ENCODE data around the gene FAM131C.
"Not testable (repeated sequence)": the region's sequence is repeated elsewhere in the genome, so short reads cannot be mapped to it uniquely, and the experiment has no call there.

Gene FAM131C

GRCh38 chr1:16047791-16048475 lies 25.5 kb downstream of the FAM131C start:
- Mint-ChIP-seq H3K36me3 (ENCODE audit: insufficient read depth) (no peaks in the 10 kb centered on the region), H3K9me3 (no peaks in the 10 kb centered on the region), H3K4me1 (no peaks in the 10 kb centered on the region), H3K27ac (ENCODE audit: low read depth) (no peak overlapping the region), H3K4me3 (peak overlapping the region; percentile 20), H3K27me3 (peaks cover 70% of the 10 kb centered on the region)
- ATAC-seq (replicated peaks; ENCODE audit: extremely low read depth, poor library complexity, severe bottlenecking) (no peak), DNase-seq (ENCODE audit: low spot score in 2 of 2) (no peak)

GRCh38 chr1:16046842-16047241 lies 26.6 kb downstream of the FAM131C start:
- H3K9me3 Mint-ChIP-seq, result no peaks in the 10 kb centered on the region
- no peak overlapping the region for H3K27ac Mint-ChIP-seq (ENCODE audit: low read depth)
- no peak overlapping the region for H3K4me3 Mint-ChIP-seq
- DNase-seq (ENCODE audit: low spot score in 2 of 2), result no peak
- H3K27me3 Mint-ChIP-seq, result peaks cover 69% of the 10 kb centered on the region
- H3K36me3 Mint-ChIP-seq (ENCODE audit: insufficient read depth), result no peaks in the 10 kb centered on the region
- no peak for ATAC-seq (replicated peaks; ENCODE audit: extremely low read depth, poor library complexity, severe bottlenecking)
- no peaks in the 10 kb centered on the region for H3K4me1 Mint-ChIP-seq

- Mint-ChIP-seq H3K27ac (ENCODE audit: low read depth) (no peak overlapping the region), H3K4me1 (no peaks in the 10 kb centered on the region), H3K9me3 (no peaks in the 10 kb centered on the region), H3K27me3 (peaks cover 60% of the 10 kb centered on the region), H3K36me3 (ENCODE audit: insufficient read depth) (no peaks in the 10 kb centered on the region), H3K4me3 (no peak overlapping the region)
- ATAC-seq (replicated peaks; ENCODE audit: extremely low read depth, poor library complexity, severe bottlenecking), result no peak
- no peak for DNase-seq (ENCODE audit: low spot score in 2 of 2)
These were observed 29.5 kb downstream of the FAM131C start for GRCh38 chr1:16043950-16044349.

DNA sequence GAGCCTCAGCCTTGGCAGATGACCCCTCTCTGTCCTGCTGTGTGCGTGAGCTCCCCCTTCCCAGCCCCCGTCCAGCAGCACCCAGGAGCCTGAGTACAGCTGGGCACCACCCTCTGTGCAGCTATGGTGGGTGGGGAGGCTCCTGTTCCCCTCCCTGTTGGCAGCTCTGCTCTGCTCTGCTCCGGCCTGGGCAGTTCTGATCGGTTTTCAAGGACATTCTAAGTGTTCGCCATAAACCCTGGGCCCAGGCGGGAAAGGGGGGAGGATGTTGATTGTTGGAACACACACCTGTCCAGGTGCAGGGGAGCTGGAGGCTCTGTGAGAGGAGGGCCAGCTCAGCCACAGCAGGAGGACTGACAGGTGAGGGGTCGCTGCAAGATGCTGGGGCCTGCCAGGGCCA lies 29.9 kb downstream of the FAM131C start, which contains the start of gene CLCNKB:
TSS of gene CLCNKB (plus strand) at position 262 of the 400 bp plus-strand sequence. CDS start 711 bp downstream, outside the sequence.
- peaks cover 60% of the 10 kb centered on the region for H3K27me3 Mint-ChIP-seq
- DNase-seq (ENCODE audit: low spot score in 2 of 2), result no peak
- H3K9me3 Mint-ChIP-seq, result no peaks in the 10 kb centered on the region
- no peak for ATAC-seq (replicated peaks; ENCODE audit: extremely low read depth, poor library complexity, severe bottlenecking)
- no peaks in the 10 kb centered on the region for H3K36me3 Mint-ChIP-seq (ENCODE audit: insufficient read depth)
- no peak within 1 kb of the TSS for H3K27ac Mint-ChIP-seq (ENCODE audit: low read depth)
- no peaks in the 10 kb centered on the region for H3K4me1 Mint-ChIP-seq
- no peak within 1 kb of the TSS for H3K4me3 Mint-ChIP-seq

DNA sequence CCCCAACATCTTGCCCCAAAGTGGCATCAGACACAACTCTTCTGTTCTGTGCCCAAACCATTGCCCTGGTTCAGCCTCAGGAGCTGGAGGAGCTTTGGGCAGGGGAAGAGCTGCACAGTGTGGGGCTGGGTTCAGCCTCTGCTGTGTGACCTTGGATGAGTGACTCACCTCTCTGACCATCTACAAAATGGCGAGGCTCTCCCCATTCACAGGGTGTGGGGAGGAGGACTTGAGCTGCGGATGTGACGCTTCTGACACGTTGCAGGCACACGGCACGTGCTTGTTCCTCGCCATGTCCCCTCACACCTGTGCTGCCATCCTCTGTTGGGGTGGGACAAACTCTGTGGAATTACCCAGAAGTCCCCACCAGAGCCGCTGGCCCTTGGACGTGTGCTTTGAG lies 30.8 kb downstream of the FAM131C start:
- H3K27ac Mint-ChIP-seq (ENCODE audit: low read depth); H3K36me3 Mint-ChIP-seq (ENCODE audit: insufficient read depth); H3K4me1 Mint-ChIP-seq; ATAC-seq (replicated peaks; ENCODE audit: extremely low read depth, poor library complexity, severe bottlenecking); DNase-seq (ENCODE audit: low spot score in 2 of 2); H3K4me3 Mint-ChIP-seq; H3K9me3 Mint-ChIP-seq: not testable (repeated sequence)
- peaks cover 56% of the 10 kb centered on the region for H3K27me3 Mint-ChIP-seq

- Mint-ChIP-seq H3K4me3 (no peak overlapping the region), H3K36me3 (ENCODE audit: insufficient read depth) (no peaks in the 10 kb centered on the region), H3K27me3 (peaks cover 51% of the 10 kb centered on the region), H3K27ac (ENCODE audit: low read depth) (no peak overlapping the region), H3K9me3 (no peaks in the 10 kb centered on the region), H3K4me1 (no peaks in the 10 kb centered on the region)
- DNase-seq (ENCODE audit: low spot score in 2 of 2), result no peak
- ATAC-seq (replicated peaks; ENCODE audit: extremely low read depth, poor library complexity, severe bottlenecking), result no peak
These were observed 31.4 kb downstream of the FAM131C start for GRCh38 chr1:16042096-16042495.

DNA sequence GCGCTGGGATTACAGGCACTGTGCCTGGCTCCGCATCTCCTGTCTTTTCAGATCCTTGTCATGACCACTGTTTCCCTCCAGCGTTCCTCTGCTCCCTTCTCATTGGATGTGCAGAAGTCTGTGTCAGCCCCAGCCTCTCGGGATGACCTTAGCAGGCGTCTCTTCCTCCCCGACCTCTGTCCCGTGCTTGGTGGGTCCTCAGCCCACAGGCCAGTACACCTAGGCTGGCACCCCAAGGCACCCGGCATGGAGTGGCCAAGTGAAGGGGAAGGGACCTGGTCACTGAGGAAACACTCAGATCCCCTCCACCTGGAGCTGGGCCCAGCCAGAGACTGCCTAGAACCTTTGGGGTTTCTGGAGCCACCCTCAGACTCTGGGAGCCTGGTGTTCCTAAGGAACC lies 32.3 kb downstream of the FAM131C start:
- Mint-ChIP-seq H3K27ac (ENCODE audit: low read depth) (no peak overlapping the region), H3K4me1 (no peaks in the 10 kb centered on the region), H3K36me3 (ENCODE audit: insufficient read depth) (no peaks in the 10 kb centered on the region), H3K4me3 (no peak overlapping the region), H3K27me3 (peaks cover 42% of the 10 kb centered on the region), H3K9me3 (no peaks in the 10 kb centered on the region)
- no peak for ATAC-seq (replicated peaks; ENCODE audit: extremely low read depth, poor library complexity, severe bottlenecking)
- no peak for DNase-seq (ENCODE audit: low spot score in 2 of 2)

GRCh38 chr1:16039871-16040270 lies 33.6 kb downstream of the FAM131C start:
- DNase-seq (ENCODE audit: low spot score in 2 of 2); H3K4me1 Mint-ChIP-seq; H3K27ac Mint-ChIP-seq (ENCODE audit: low read depth); H3K4me3 Mint-ChIP-seq; ATAC-seq (replicated peaks; ENCODE audit: extremely low read depth, poor library complexity, severe bottlenecking); H3K36me3 Mint-ChIP-seq (ENCODE audit: insufficient read depth); H3K9me3 Mint-ChIP-seq: not testable (repeated sequence)
- peaks cover 38% of the 10 kb centered on the region for H3K27me3 Mint-ChIP-seq

GRCh38 chr1:16038620-16038912 lies 34.9 kb downstream of the FAM131C start:
- Mint-ChIP-seq H3K4me3 (no peak overlapping the region), H3K27me3 (peaks cover 36% of the 10 kb centered on the region), H3K4me1 (no peaks in the 10 kb centered on the region)

GRCh38 chr1:16036461-16036860 lies 37.0 kb downstream of the FAM131C start:
- H3K27ac Mint-ChIP-seq (ENCODE audit: low read depth); H3K36me3 Mint-ChIP-seq (ENCODE audit: insufficient read depth); H3K4me1 Mint-ChIP-seq; DNase-seq (ENCODE audit: low spot score in 2 of 2); H3K9me3 Mint-ChIP-seq; ATAC-seq (replicated peaks; ENCODE audit: extremely low read depth, poor library complexity, severe bottlenecking); H3K4me3 Mint-ChIP-seq: not testable (repeated sequence)
- peaks cover 35% of the 10 kb centered on the region for H3K27me3 Mint-ChIP-seq

More at GRCh38 chr1:16038620-16038912, 34.9 kb downstream of the FAM131C start:
- Mint-ChIP-seq H3K9me3 (no peaks in the 10 kb centered on the region), H3K36me3 (ENCODE audit: insufficient read depth) (no peaks in the 10 kb centered on the region), H3K27ac (ENCODE audit: low read depth) (no peak overlapping the region)
- ATAC-seq (replicated peaks; ENCODE audit: extremely low read depth, poor library complexity, severe bottlenecking) (no peak), DNase-seq (ENCODE audit: low spot score in 2 of 2) (no peak)

DNA sequence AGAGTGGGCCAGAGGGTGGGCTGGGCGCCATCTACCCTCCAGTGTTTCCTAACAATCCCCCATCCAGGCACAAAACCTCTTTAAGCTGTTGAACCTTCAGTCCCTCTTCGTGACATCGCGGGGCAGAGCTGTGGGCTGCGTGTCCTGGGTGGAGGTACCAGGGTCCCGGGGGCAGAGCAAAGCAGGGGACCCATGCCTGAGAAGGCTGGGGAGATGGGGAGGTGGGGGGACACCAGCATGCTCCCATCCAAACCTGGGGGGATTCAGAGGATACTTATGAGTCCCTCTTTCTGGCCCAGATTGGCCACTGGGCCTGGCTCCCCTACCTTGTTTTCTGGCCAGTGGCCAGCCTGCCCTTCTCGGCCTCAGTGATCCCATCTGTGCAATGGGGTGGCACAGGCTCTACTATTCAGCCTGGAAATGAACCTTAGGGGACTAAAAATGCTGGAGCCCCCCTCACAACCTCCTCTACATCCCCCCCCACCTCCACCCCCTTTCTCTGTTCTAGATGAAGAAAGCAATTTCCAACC lies 40.3 kb downstream of the FAM131C start:
- H3K27me3 Mint-ChIP-seq, result peaks cover 49% of the 10 kb centered on the region
- not testable (repeated sequence) for H3K4me3 Mint-ChIP-seq; H3K27ac Mint-ChIP-seq (ENCODE audit: low read depth); H3K4me1 Mint-ChIP-seq; DNase-seq (ENCODE audit: low spot score in 2 of 2); ATAC-seq (replicated peaks; ENCODE audit: extremely low read depth, poor library complexity, severe bottlenecking); H3K36me3 Mint-ChIP-seq (ENCODE audit: insufficient read depth); H3K9me3 Mint-ChIP-seq

- Mint-ChIP-seq H3K36me3 (ENCODE audit: insufficient read depth) (no peaks in the 10 kb centered on the region), H3K27ac (ENCODE audit: low read depth) (no peak overlapping the region), H3K4me3 (no peak overlapping the region), H3K27me3 (peaks cover 55% of the 10 kb centered on the region), H3K9me3 (no peaks in the 10 kb centered on the region), H3K4me1 (no peaks in the 10 kb centered on the region)
- DNase-seq (ENCODE audit: low spot score in 2 of 2) (no peak), ATAC-seq (replicated peaks; ENCODE audit: extremely low read depth, poor library complexity, severe bottlenecking) (no peak)
These were observed 40.9 kb downstream of the FAM131C start for GRCh38 chr1:16032388-16033102.

- H3K27me3 Mint-ChIP-seq, result peaks cover 57% of the 10 kb centered on the region
- no peaks in the 10 kb centered on the region for H3K4me1 Mint-ChIP-seq
- no peak overlapping the region for H3K4me3 Mint-ChIP-seq
- H3K27ac Mint-ChIP-seq (ENCODE audit: low read depth), result no peak overlapping the region
- H3K36me3 Mint-ChIP-seq (ENCODE audit: insufficient read depth), result no peaks in the 10 kb centered on the region
- H3K9me3 Mint-ChIP-seq, result no peaks in the 10 kb centered on the region
- DNase-seq (ENCODE audit: low spot score in 2 of 2) (no peak), ATAC-seq (replicated peaks; ENCODE audit: extremely low read depth, poor library complexity, severe bottlenecking) (no peak)
These were observed 41.9 kb downstream of the FAM131C start for GRCh38 chr1:16031551-16031950.
